K562 (cell line): ENCODE results near the gene MYL6B. TPM values are rescaled to one million over a fixed set of nuclear protein-coding genes. Genes with fewer than 3 reads are reported as not detected.
A peak's percentile ranks its signal among the peaks of the same experiment; 100 is the strongest.

Experiments
- ATAC-seq: fragments of 200-7000 bp; cut with Tn5 transposase; 3 replicates; pipeline ENCODE4 v1.9.1; 2020; ENCODE audit warnings: moderate library complexity
- BruUV-seq: library from RNA; stranded (reverse); fragments of 400-500 nt; replicated peaks from 2 replicates; lab custom pipeline; 2021; lab: Mats Ljungman, UMichigan
- CTCF ChIA-PET: fragments of 300-600 bp; formaldehyde crosslinking; extraction: SDS; loops from one replicate; lab custom pipeline; 2021; ENCODE audit warnings: low intra/inter-chr PET ratio; lab: Yijun Ruan, JAX
- POLR2A ChIA-PET: fragments of 300-600, 350-650 bp; sonication (Branson Sonifier 250); formaldehyde crosslinking; extraction: SDS; loops from one replicate; lab custom pipeline; 2021; ENCODE audit warnings: antibody characterized with exemption, inconsistent platforms; lab: Yijun Ruan, JAX
- DNase-seq, 4 experiments: peaks; one replicate each; pipeline versions ENCODE4 v3.0.0 to v3.0.0-alpha.2; 2011 to 2018; ENCODE audit warnings: low spot score in 3 of 4, mixed read lengths in 3 of 4; ENCODE audit errors: extremely low read depth in 1 of 4
- FAIRE-seq: peaks from 2 replicates; lab custom pipeline; 2011; peaks lifted over from hg19 to GRCh38; lab: Jason Lieb, UNC
- H2AFZ ChIP-seq: 2 replicates; pipeline ENCODE4 v1.6.0; 2011; ENCODE audit warnings: low read depth, low read length, control low read depth, inconsistent platforms
- H3K27ac ChIP-seq: fragments of 200-600 bp; 3 replicates; pipeline ENCODE4 v1.8.0; 2011; ENCODE audit warnings: low read depth, mild to moderate bottlenecking, control low read depth, inconsistent platforms, low read length, moderate library complexity, mixed read lengths; ENCODE audit errors: extremely low read depth
- H3K27me3 ChIP-seq, 2 experiments: fragments of 300-600 bp in 1 of 2; 2 replicates in 1 of 2; 3 replicates in 1 of 2; pipeline versions ENCODE4 v1.6.0 to v1.8.0; 2011; ENCODE audit warnings: inconsistent platforms in 2 of 2, low read length in 2 of 2, mild to moderate bottlenecking in 1 of 2, mixed read lengths in 1 of 2, moderate library complexity in 1 of 2; ENCODE audit not compliant: control insufficient read depth in 2 of 2, insufficient read depth in 2 of 2
- H3K36me3 ChIP-seq: fragments of 300-600 bp; 3 replicates; pipeline ENCODE4 v1.8.0; 2011; ENCODE audit warnings: mild to moderate bottlenecking, low read length, inconsistent platforms; ENCODE audit not compliant: control insufficient read depth, insufficient read depth
- H3K4me1 ChIP-seq, 2 experiments: fragments of 200-600 bp in 1 of 2; replicated peaks in 1 of 2; 2 replicates in 1 of 2; 3 replicates in 1 of 2; pipeline versions ENCODE4 v1.5.1 to v1.8.0; 2011; ENCODE audit warnings: inconsistent platforms in 2 of 2, low read length in 2 of 2, mild to moderate bottlenecking in 1 of 2, mixed read lengths in 1 of 2, moderate library complexity in 1 of 2; ENCODE audit not compliant: control insufficient read depth in 2 of 2, insufficient read depth in 2 of 2
- H3K4me2 ChIP-seq: 2 replicates; pipeline ENCODE4 v1.6.1; 2011; ENCODE audit warnings: low read length, control low read depth, inconsistent platforms, mixed read lengths; ENCODE audit not compliant: insufficient read depth
- H3K4me3 ChIP-seq: fragments of 200-600 bp; sonication (generic), shearing (Covaris generic); 2 replicates; pipeline ENCODE4 v1.5.1; 2016; ENCODE audit warnings: control low read depth, inconsistent platforms
- H3K79me2 ChIP-seq: fragments of 200-600 bp; 3 replicates; pipeline ENCODE4 v1.8.0; 2011; ENCODE audit warnings: low read length, inconsistent platforms; ENCODE audit not compliant: control insufficient read depth, insufficient read depth
- H3K9ac ChIP-seq, 2 experiments: 2 replicates each; pipeline versions ENCODE4 v1.6.0 to v1.6.1; 2011; ENCODE audit warnings: low read depth in 2 of 2, low read length in 2 of 2, control low read depth in 1 of 2, inconsistent platforms in 1 of 2, mild to moderate bottlenecking in 1 of 2, mixed read lengths in 1 of 2; ENCODE audit not compliant: insufficient read depth in 1 of 2
- H3K9me1 ChIP-seq: one replicate; pipeline ENCODE4 v1.6.0; 2011; ENCODE audit warnings: inconsistent platforms, mild to moderate bottlenecking, low read length, moderate library complexity; ENCODE audit not compliant: control insufficient read depth, insufficient read depth
- H3K9me3 ChIP-seq: replicated peaks from 2 replicates; pipeline ENCODE4 v1.5.1; 2011; ENCODE audit warnings: low read depth, low read length, inconsistent platforms; ENCODE audit not compliant: control insufficient read depth, insufficient read depth
- H4K20me1 ChIP-seq: replicated peaks from 2 replicates; pipeline ENCODE4 v1.6.1; 2011; ENCODE audit warnings: low read length, inconsistent platforms, mixed read lengths; ENCODE audit not compliant: control insufficient read depth, insufficient read depth
- CEBPB ChIP-seq: fragments of 450-650 bp; IDR thresholded peaks from 2 replicates; pipeline ENCODE4 v1.6.1; 2016; ENCODE audit warnings: missing genetic modification characterization, missing compliant biosample characterization
- CHD4 ChIP-seq: fragments of 200-600 bp; sonication (generic); IDR thresholded peaks from 3 replicates; pipeline ENCODE4 v1.6.1; 2012; ENCODE audit warnings: low read depth, mild to moderate bottlenecking, mixed read lengths, low read length, inconsistent platforms; ENCODE audit not compliant: insufficient read depth, insufficient replicate concordance, poor library complexity, severe bottlenecking
- E2F3 ChIP-seq: fragments of 250-450 bp; sonication (Bioruptor Pico); IDR thresholded peaks from 2 replicates; pipeline ENCODE4 v1.4.0; 2020; ENCODE audit warnings: mild to moderate bottlenecking
- ETV1 ChIP-seq: fragments of 450-650 bp; conservative IDR thresholded peaks from 2 replicates; pipeline ENCODE4 v1.6.1; 2016; ENCODE audit warnings: missing genetic modification characterization, control low read depth, low read depth, missing compliant biosample characterization
- FOSL1 ChIP-seq: fragments of 200-800 bp; sonication (Bioruptor generic); conservative IDR thresholded peaks from 2 replicates; pipeline ENCODE4 v1.6.1; 2016; ENCODE audit warnings: missing genetic modification characterization, missing compliant biosample characterization
- IRF9 ChIP-seq: fragments of 450-650 bp; IDR thresholded peaks from 2 replicates; pipeline ENCODE4 v1.6.1; 2016; ENCODE audit warnings: missing biosample characterization, missing genetic modification characterization
- NCOR1 ChIP-seq: fragments of 450-650 bp; IDR thresholded peaks from 2 replicates; pipeline ENCODE4 v1.6.1; 2016; ENCODE audit warnings: mild to moderate bottlenecking, moderate library complexity
- NFATC3 ChIP-seq: fragments of 450-650 bp; IDR thresholded peaks from 2 replicates; pipeline ENCODE4 v1.6.1; 2017; ENCODE audit warnings: mild to moderate bottlenecking
- PKNOX1 ChIP-seq: fragments of 450-650 bp; IDR thresholded peaks from 2 replicates; pipeline ENCODE4 v1.6.1; 2016
- POLR2AphosphoS2 ChIP-seq: IDR thresholded peaks from 2 replicates; pipeline ENCODE4 v1.6.1; 2012; ENCODE audit warnings: low read length, improper control_type of control experiment
- POLR2B ChIP-seq: fragments of 450-650 bp; IDR thresholded peaks from 2 replicates; pipeline ENCODE4 v1.6.1; 2018; ENCODE audit warnings: low read depth; ENCODE audit not compliant: partially characterized antibody
- SIRT6 ChIP-seq: IDR thresholded peaks from one replicate; pipeline ENCODE4 v1.6.1; 2012; ENCODE audit warnings: low read depth, mild to moderate bottlenecking, control low read depth, inconsistent platforms, low read length, moderate library complexity
- SRSF1 ChIP-seq: fragments of 200-400 bp; formaldehyde crosslinking; IDR thresholded peaks from 2 replicates; pipeline ENCODE4 v1.6.1; 2017; ENCODE audit warnings: mild to moderate bottlenecking, low read depth, low read length, moderate library complexity
- SUPT5H ChIP-seq: fragments of 450-650 bp; IDR thresholded peaks from 2 replicates; pipeline ENCODE4 v1.6.1; 2016
- TRIM28 ChIP-seq: fragments of 450-650 bp; IDR thresholded peaks from 2 replicates; pipeline ENCODE4 v1.6.1; 2017
- ZFP91 ChIP-seq: sonication (generic); formaldehyde crosslinking; IDR thresholded peaks from 2 replicates; pipeline ENCODE4 v1.8.0; 2022; ENCODE audit warnings: mild to moderate bottlenecking, missing genetic modification reagents
- WGBS: fragments of 100-300 bp; shearing (Covaris generic); methylation state at CpG from one replicate; pipeline ENCODE4 v1.1.6; 2016; ENCODE audit warnings: low coverage, mixed read lengths; ENCODE audit not compliant: insufficient coverage; ENCODE audit errors: missing lambda C conversion rate; 5-methylcytosine and 5-hydroxymethylcytosine counted together
- in situ Hi-C: fragments of 300-500 bp; cut with MboI; formaldehyde crosslinking; loops from 4 replicates; pipeline ENCODE4 v1.15.0; 2018; ENCODE audit warnings: inconsistent platforms, mixed read lengths
- intact Hi-C: fragments of 100-400 bp; cut with micrococcal nuclease; formaldehyde crosslinking; loops from 2 replicates; pipeline ENCODE4 v1.14.2; 2022
- polyA plus RNA-seq, 8 experiments: library from polyadenylated mRNA; depleted of rRNA in 4 of 8; stranded (reverse) in 5 of 8; unstranded in 3 of 8; fragments of >200 nt; fragmentation: Nextera tagmentation in 2 of 8; fragmentation: Illumina TruSeq in 1 of 8; extraction: Ambion mirVana in 2 of 8; extraction: Trizol in 1 of 8; gene quantifications; 2 replicates each; pipeline versions ENCODE4 v1.2.1 to v1.2.3, GENCODE V29; 2011 to 2014; ENCODE audit warnings: inconsistent platforms in 1 of 8, missing spikeins in 1 of 8
- total RNA-seq, 7 experiments: library from RNA; depleted of rRNA in 6 of 7; stranded (reverse); fragments of >200 nt in 6 of 7; fragmentation: Illumina TruSeq in 2 of 7; extraction: Trizol in 2 of 7; gene quantifications; 2 replicates each; pipeline versions ENCODE4 v1.2.1 to v1.2.3, GENCODE V29; 2011 to 2021; ENCODE audit warnings: low replicate concordance in 1 of 7

Gene MYL6B
- total and polyA plus RNA-seq, 9 of the 15 experiments (the other 6 are each of a cell fraction or from before 2014, with no cell fraction given): 42.8 to 77.3 (median 68.6) TPM

GRCh38 chr12:56160894-56161689, 8.7 kb downstream of the MYL6B start:
- Histone ChIP-seq H3K4me3 (no peak overlapping the region), H3K27ac (peak overlapping the region; percentile 39; the same call in 1 of the 3 replicates), H3K79me2 (peaks cover 40% of the 10 kb centered on the region), H3K36me3 (peaks cover 71% of the 10 kb centered on the region), H3K27me3 (no peaks in the 10 kb centered on the region), H3K9me3 (no peaks in the 10 kb centered on the region), H2AFZ (no peak overlapping the region), H3K9me1 (peaks cover 3% of the 10 kb centered on the region), H3K4me1 (peaks cover 17 to 28% of the 10 kb centered on the region in 2 experiments; a peak in 4 of 5 replicates), H4K20me1 (peaks cover 34% of the 10 kb centered on the region; the same call in 1 of the 2 replicates), H3K4me2 (peak overlapping the region; percentile 80; the same call in 1 of the 2 replicates), H3K9ac (peak overlapping the region; percentile 72 to 98; a peak in 2 of 4 replicates)
- 93% methylated on average over 11 of the region's 11 CpGs for WGBS
- in situ Hi-C loops (no loop called here), intact Hi-C loops (no loop called here)
- CTCF ChIA-PET: no interaction called here
- ATAC-seq (no peak), DNase-seq (no peak), FAIRE-seq (no peak)
- no TSS peak for BruUV-seq
- POLR2A ChIA-PET: interaction anchor here (0.5 to 8.9 kb wide), 20 partner anchors 8 to 461 kb away, joined by 3 to 124 read pairs (median 6); partner anchors contain the start of genes CNPY2, ESYT1, MYL6B and PA2G4
- TF ChIP-seq SRSF1 (no peak), SUPT5H (peak; percentile 60; the same call in 1 of the 2 replicates), SIRT6 (peak; percentile 12), NFATC3 (0 out of 2 replicates have a peak, but pooled peaks have one; percentile 17), CEBPB (tag) (no peak), E2F3 (CRISPR knock-in tag) (no peak), POLR2B (no peak), IRF9 (tag) (no peak), ZFP91 (no peak), ETV1 (tag) (no peak), FOSL1 (tag) (no peak), PKNOX1 (no peak), POLR2AphosphoS2 (peak; percentile 49), CHD4 (no peak), NCOR1 (peak; percentile 15; the same call in 1 of the 2 replicates), TRIM28 (no peak)
